ENCODE data around the gene MYH7B. TPM values are rescaled to one million over a fixed set of nuclear protein-coding genes. Genes with fewer than 3 reads are reported as not detected.

Gene MYH7B
- total RNA-seq, 1 experiment from 2014 or later, result 0.22 TPM

DNA sequence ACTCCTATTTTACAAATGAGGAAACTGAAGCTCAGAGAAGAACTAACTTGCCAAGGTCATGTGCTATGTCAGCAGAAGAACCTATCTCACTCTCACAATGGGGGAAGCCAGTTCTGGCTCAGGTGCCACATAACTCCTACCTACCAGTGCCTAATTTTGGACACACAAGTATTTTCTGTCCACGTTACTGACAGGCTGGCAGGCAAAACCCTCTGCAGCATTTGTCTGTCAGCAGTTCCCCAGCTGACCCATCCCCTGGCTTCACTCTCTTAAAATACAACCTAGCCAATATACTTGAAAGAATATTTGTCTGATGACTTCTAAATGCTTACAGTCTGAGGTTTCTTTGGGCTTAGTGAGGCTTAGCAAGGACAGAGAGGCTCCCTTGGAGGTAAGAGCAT is 15.6 kb upstream of the MYH7B start:
- Histone ChIP-seq H3K18ac (ENCODE audit: insufficient read length, low read depth, low read length) (no peak overlapping the region), H4K20me1 (ENCODE audit: control insufficient read depth, insufficient read depth, insufficient read length) (no peaks in the 10 kb centered on the region), H4K5ac (ENCODE audit: insufficient read length, low read depth, low read length) (no peak overlapping the region), H3K27me3 (ENCODE audit: insufficient read depth, low read length) (no peaks in the 10 kb centered on the region), H2BK12ac (ENCODE audit: insufficient read length, low read depth, low read length) (no peak overlapping the region), H2BK120ac (ENCODE audit: low read depth, low read length, poor library complexity, severe bottlenecking) (no peak overlapping the region), H2AK5ac (ENCODE audit: insufficient read length, low read length) (no peak overlapping the region), H4K8ac (replicated peaks; ENCODE audit: insufficient read length, low read depth, low read length) (no peak overlapping the region), H2BK15ac (ENCODE audit: low read depth, low read length) (no peak overlapping the region), H3K56ac (ENCODE audit: insufficient read length, low read depth, low read length) (no peak overlapping the region), H3K9me3 (ENCODE audit: control insufficient read depth, low read depth, low read length) (no peaks in the 10 kb centered on the region), H3K14ac (ENCODE audit: insufficient read depth, low read length) (no peak overlapping the region), H2BK20ac (ENCODE audit: low read depth, low read length, poor library complexity, severe bottlenecking) (no peak overlapping the region), H3K79me1 (ENCODE audit: insufficient read depth, low read depth, low read length, poor library complexity, severe bottlenecking) (no peaks in the 10 kb centered on the region), H4K91ac (ENCODE audit: insufficient read length, low read depth, low read length) (no peak overlapping the region), H3K23ac (ENCODE audit: insufficient read length, low read depth, low read length) (no peak overlapping the region), H3K27ac (ENCODE audit: insufficient read length, low read depth, low read length) (no peak overlapping the region), H3K9ac (ENCODE audit: extremely low read depth, insufficient read length, low read length) (no peak overlapping the region), H3K23me2 (ENCODE audit: insufficient read length, low read depth, low read length, poor library complexity, severe bottlenecking) (no peaks in the 10 kb centered on the region), H2BK5ac (ENCODE audit: insufficient read length, low read length) (no peak overlapping the region), H3K4me1 (ENCODE audit: insufficient read depth, low read length) (no peaks in the 10 kb centered on the region), H2AFZ (ENCODE audit: low read length) (no peak overlapping the region), H3K4me2 (ENCODE audit: insufficient read depth, insufficient read length, low read length) (no peak overlapping the region), H3K79me2 (ENCODE audit: insufficient read depth, low read length) (no peaks in the 10 kb centered on the region), H3T11ph (ENCODE audit: low read length) (no peak overlapping the region), H3K4ac (ENCODE audit: low read depth, low read length) (no peak overlapping the region)
- H3K4me1 Mint-ChIP-seq, result peaks cover 0 to 6% of the 10 kb centered on the region in 2 experiments; a peak in 1 of 4 replicates
- no peak for DNase-seq
- no peaks in the 10 kb centered on the region for H3K27me3 Mint-ChIP-seq (ENCODE audit: low read depth)
- peaks cover 2 to 55% (median 24%) of the 10 kb centered on the region in 3 experiments; a peak in 6 of 7 replicates for H3K36me3 Mint-ChIP-seq (ENCODE audit: insufficient read depth in 1 of 3, low read depth in 3 of 3)
- WGBS (ENCODE audit: extremely low coverage, insufficient read length, low lambda C conversion rate), result no CpG with 5 or more reads among the region's 1 CpG
- H3K4me3 Mint-ChIP-seq, result no peak overlapping the region
- H3K9me3 Mint-ChIP-seq, result no peaks in the 10 kb centered on the region
- TF ChIP-seq, protein P1, sequence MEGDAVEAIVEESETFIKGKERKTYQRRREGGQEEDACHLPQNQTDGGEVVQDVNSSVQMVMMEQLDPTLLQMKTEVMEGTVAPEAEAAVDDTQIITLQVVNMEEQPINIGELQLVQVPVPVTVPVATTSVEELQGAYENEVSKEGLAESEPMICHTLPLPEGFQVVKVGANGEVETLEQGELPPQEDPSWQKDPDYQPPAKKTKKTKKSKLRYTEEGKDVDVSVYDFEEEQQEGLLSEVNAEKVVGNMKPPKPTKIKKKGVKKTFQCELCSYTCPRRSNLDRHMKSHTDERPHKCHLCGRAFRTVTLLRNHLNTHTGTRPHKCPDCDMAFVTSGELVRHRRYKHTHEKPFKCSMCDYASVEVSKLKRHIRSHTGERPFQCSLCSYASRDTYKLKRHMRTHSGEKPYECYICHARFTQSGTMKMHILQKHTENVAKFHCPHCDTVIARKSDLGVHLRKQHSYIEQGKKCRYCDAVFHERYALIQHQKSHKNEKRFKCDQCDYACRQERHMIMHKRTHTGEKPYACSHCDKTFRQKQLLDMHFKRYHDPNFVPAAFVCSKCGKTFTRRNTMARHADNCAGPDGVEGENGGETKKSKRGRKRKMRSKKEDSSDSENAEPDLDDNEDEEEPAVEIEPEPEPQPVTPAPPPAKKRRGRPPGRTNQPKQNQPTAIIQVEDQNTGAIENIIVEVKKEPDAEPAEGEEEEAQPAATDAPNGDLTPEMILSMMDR (conservative IDR thresholded peaks at IDR 0.05), result no peak
- no peak overlapping the region for H3K27ac Mint-ChIP-seq
